ENCODE results near the gene ANKRD33B.
"Not testable (repeated sequence)": the region's sequence is repeated elsewhere in the genome, so short reads cannot be mapped to it uniquely, and the experiment has no call there.

Gene ANKRD33B

DNA sequence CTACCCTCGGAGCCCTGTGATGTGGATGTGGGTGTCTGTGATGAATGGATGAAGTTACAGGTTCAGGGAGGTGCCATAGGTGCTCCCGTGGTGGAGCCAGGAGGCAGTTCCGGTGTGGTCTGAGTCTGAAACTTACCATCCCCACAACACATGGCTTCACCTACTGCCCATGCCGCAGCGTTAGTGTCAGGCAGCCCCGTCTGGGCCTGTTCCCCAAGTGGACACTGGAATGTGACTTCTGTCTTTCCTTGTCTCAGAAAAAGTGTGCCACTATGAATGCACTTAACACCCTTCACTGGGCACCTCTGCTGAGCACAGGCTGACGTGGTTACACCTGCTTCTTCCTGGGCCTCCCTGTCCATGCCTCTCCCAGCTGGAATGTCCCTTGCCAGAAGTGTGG is 8.6 kb downstream of the ANKRD33B start:
- no peak overlapping the region for H3K4me3 ChIP-seq (ENCODE audit: low read length in 2 of 2)
- H3K9me3 ChIP-seq (ENCODE audit: control insufficient read depth in 2 of 2, low read length in 2 of 2) = no peaks in the 10 kb centered on the region
- no peaks in the 10 kb centered on the region for H3K4me1 ChIP-seq (ENCODE audit: control insufficient read depth, insufficient read depth, low read length)
- no peaks in the 10 kb centered on the region for H3K36me3 ChIP-seq (ENCODE audit: control insufficient read depth in 2 of 2, insufficient read depth in 2 of 2, low read length in 2 of 2)
- H3K9ac ChIP-seq (ENCODE audit: low read length in 2 of 2) = no peak overlapping the region
- H3K27ac ChIP-seq (ENCODE audit: low read length) = no peak overlapping the region
- no peaks in the 10 kb centered on the region for H3K27me3 ChIP-seq (ENCODE audit: control insufficient read depth in 1 of 2, insufficient read depth in 2 of 2, low read length in 2 of 2)

DNA sequence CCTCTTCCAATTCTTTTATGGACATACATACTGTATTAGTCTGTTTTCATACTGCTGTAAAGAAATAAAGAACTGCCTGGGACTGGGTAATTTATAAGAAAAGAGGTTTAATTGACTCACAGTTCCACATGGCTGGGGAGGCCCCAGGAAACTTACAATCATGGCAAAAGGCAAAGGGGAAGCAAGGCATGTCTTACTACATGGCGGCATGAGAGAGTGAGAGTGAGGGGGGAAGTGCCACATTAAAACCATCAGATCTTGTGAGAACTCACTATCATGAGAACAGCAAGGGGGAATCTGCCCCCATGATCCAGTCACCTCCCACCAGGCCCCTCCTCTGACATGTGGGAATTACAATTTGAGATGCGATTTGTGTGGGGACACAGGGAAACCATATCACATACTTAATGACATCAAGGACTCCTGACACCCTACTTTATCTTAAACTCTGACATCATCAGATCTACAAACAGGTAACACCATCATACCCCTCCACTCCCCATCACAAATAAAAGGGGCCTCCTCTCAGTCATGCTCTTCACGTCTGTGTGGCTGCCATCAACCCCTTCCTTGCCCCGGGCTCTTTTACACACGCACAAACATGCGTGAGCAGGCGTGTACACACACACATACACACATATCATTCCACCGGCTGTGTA is 9.7 kb downstream of the ANKRD33B start:
- Histone ChIP-seq H3K9ac (ENCODE audit: low read length in 2 of 2) (no peak overlapping the region), H3K36me3 (ENCODE audit: control insufficient read depth in 2 of 2, insufficient read depth in 2 of 2, low read length in 2 of 2) (no peaks in the 10 kb centered on the region), H3K9me3 (ENCODE audit: control insufficient read depth in 2 of 2, low read length in 2 of 2) (no peaks in the 10 kb centered on the region), H3K4me1 (ENCODE audit: control insufficient read depth, insufficient read depth, low read length) (peaks cover 8% of the 10 kb centered on the region), H3K4me3 (ENCODE audit: low read length in 2 of 2) (no peak overlapping the region), H3K27ac (ENCODE audit: low read length) (no peak overlapping the region), H3K27me3 (ENCODE audit: control insufficient read depth in 1 of 2, insufficient read depth in 2 of 2, low read length in 2 of 2) (no peaks in the 10 kb centered on the region)

DNA sequence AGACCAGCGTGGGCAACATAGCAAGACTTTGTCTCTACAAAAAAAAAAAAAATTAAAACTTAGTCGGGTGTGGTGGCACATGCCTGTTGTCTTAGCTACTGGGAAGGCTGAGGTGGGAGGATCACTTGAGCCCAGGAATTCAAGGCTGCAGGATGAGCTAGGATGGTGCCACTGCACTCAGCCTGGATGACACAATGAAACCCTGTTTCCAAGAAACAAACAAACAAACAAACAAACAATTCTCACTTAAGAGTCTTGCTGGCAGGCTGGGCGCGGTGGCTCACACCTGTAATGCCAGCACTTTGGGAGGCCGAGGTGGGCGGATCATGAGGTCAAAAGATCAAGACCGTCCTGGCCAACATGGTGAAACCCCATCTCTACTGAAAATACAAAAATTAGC is 11.0 kb downstream of the ANKRD33B start:
- H3K9me3 ChIP-seq (ENCODE audit: control insufficient read depth in 2 of 2, low read length in 2 of 2); H3K36me3 ChIP-seq (ENCODE audit: control insufficient read depth in 2 of 2, insufficient read depth in 2 of 2, low read length in 2 of 2); H3K27me3 ChIP-seq (ENCODE audit: control insufficient read depth in 1 of 2, insufficient read depth in 2 of 2, low read length in 2 of 2); H3K4me3 ChIP-seq (ENCODE audit: low read length in 2 of 2); H3K9ac ChIP-seq (ENCODE audit: low read length in 2 of 2); H3K4me1 ChIP-seq (ENCODE audit: control insufficient read depth, insufficient read depth, low read length); H3K27ac ChIP-seq (ENCODE audit: low read length): not testable (repeated sequence)

- Histone ChIP-seq H3K4me3 (ENCODE audit: low read length in 2 of 2) (no peak overlapping the region), H3K9ac (ENCODE audit: low read length in 2 of 2) (no peak overlapping the region)
Observed at GRCh38 chr5:10576121-10576789, 12.4 kb downstream of the ANKRD33B start.

GRCh38 chr5:10576790-10577189 is 12.9 kb downstream of the ANKRD33B start:
- H3K4me1 ChIP-seq (ENCODE audit: control insufficient read depth, insufficient read depth, low read length) = peaks cover 8% of the 10 kb centered on the region

More at GRCh38 chr5:10576121-10576789, 12.4 kb downstream of the ANKRD33B start:
- H3K9me3 ChIP-seq (ENCODE audit: control insufficient read depth in 2 of 2, low read length in 2 of 2) = no peaks in the 10 kb centered on the region
- no peak overlapping the region for H3K27ac ChIP-seq (ENCODE audit: low read length)
- H3K4me1 ChIP-seq (ENCODE audit: control insufficient read depth, insufficient read depth, low read length) = peaks cover 8% of the 10 kb centered on the region
- H3K27me3 ChIP-seq (ENCODE audit: control insufficient read depth in 1 of 2, insufficient read depth in 2 of 2, low read length in 2 of 2) = no peaks in the 10 kb centered on the region
- no peaks in the 10 kb centered on the region for H3K36me3 ChIP-seq (ENCODE audit: control insufficient read depth in 2 of 2, insufficient read depth in 2 of 2, low read length in 2 of 2)

DNA sequence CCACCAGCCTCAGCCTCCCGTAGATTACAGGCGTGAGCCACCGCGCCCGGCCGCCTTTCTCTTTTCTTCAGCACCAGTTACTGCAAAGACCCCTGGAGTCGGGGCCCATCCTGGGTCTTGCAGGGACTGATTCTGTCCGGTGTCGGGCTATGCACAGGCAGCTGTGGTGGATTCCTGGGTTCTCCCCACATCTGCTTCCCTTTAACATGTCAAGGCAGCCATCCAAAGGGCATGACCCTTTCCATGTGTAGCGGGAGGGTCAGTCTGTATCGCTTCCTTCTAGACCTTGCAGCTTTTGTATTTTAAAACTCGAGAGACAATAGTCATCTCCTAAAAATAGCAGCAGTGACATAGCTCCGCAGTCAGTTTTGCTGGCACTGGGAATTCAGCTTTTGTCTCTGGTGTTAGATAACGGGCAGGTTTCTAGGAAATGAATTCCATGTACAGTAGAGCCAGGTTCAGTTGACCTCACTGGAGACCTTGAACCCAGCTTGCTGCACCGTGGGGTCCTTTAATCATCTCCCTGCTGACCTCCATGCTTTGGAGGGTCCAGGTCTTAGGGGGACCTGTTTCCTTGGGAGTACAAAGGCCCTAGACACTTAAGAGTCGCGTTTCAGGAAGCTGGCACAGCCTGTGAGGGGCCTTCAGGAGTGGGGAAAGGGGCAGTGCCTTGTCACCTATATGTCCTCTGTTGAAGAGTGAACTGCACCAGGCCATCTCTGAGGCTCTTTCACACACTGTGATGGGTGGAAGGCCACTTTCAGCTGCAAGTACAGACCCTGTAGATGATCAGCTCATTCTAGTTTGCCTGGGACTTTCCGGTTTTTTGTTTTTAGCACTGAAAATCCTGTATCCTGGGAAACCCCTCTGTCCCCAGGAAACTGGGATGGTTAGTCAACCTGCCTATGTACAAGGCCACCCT is 13.8 kb downstream of the ANKRD33B start:
- Histone ChIP-seq H3K4me3 (ENCODE audit: low read length in 2 of 2) (no peak overlapping the region), H3K27ac (ENCODE audit: low read length) (peak overlapping the region; percentile 2), H3K9ac (ENCODE audit: low read length in 2 of 2) (no peak overlapping the region)

More at GRCh38 chr5:10576790-10577189, 12.9 kb downstream of the ANKRD33B start:
- Histone ChIP-seq H3K36me3 (ENCODE audit: control insufficient read depth in 2 of 2, insufficient read depth in 2 of 2, low read length in 2 of 2) (no peaks in the 10 kb centered on the region), H3K9ac (ENCODE audit: low read length in 2 of 2) (no peak overlapping the region), H3K4me3 (ENCODE audit: low read length in 2 of 2) (no peak overlapping the region), H3K27ac (ENCODE audit: low read length) (no peak overlapping the region), H3K27me3 (ENCODE audit: control insufficient read depth in 1 of 2, insufficient read depth in 2 of 2, low read length in 2 of 2) (no peaks in the 10 kb centered on the region), H3K9me3 (ENCODE audit: control insufficient read depth in 2 of 2, low read length in 2 of 2) (no peaks in the 10 kb centered on the region)

DNA sequence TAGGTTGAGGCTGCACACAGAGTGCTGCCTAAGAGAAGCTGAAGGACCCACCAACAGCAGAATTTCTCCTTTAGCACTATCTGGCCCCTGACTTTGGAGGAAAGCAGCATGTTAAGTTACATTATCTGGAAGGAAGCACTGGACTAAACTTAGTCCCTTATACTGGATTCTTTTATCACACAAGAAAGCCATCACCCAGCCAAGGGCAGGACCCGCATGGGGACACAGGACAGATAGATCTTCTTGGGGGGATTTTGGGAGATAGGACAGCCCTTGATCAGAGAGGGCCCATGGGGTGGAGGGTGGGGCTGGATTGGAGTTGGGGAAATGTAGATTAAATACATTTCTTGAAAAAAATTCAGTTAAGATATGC is 14.4 kb downstream of the ANKRD33B start:
- Histone ChIP-seq H3K4me1 (ENCODE audit: control insufficient read depth, insufficient read depth, low read length) (peaks cover 8% of the 10 kb centered on the region), H3K36me3 (ENCODE audit: control insufficient read depth in 2 of 2, insufficient read depth in 2 of 2, low read length in 2 of 2) (no peaks in the 10 kb centered on the region), H3K27me3 (ENCODE audit: control insufficient read depth in 1 of 2, insufficient read depth in 2 of 2, low read length in 2 of 2) (no peaks in the 10 kb centered on the region), H3K27ac (ENCODE audit: low read length) (peak overlapping the region; percentile 2), H3K9ac (ENCODE audit: low read length in 2 of 2) (no peak overlapping the region), H3K9me3 (ENCODE audit: control insufficient read depth in 2 of 2, low read length in 2 of 2) (no peaks in the 10 kb centered on the region), H3K4me3 (ENCODE audit: low read length in 2 of 2) (no peak overlapping the region)

More for the DNA sequence above, 13.8 kb downstream of the ANKRD33B start:
- Histone ChIP-seq H3K27me3 (ENCODE audit: control insufficient read depth in 1 of 2, insufficient read depth in 2 of 2, low read length in 2 of 2) (no peaks in the 10 kb centered on the region), H3K9me3 (ENCODE audit: control insufficient read depth in 2 of 2, low read length in 2 of 2) (no peaks in the 10 kb centered on the region), H3K36me3 (ENCODE audit: control insufficient read depth in 2 of 2, insufficient read depth in 2 of 2, low read length in 2 of 2) (no peaks in the 10 kb centered on the region), H3K4me1 (ENCODE audit: control insufficient read depth, insufficient read depth, low read length) (peaks cover 8% of the 10 kb centered on the region)

DNA sequence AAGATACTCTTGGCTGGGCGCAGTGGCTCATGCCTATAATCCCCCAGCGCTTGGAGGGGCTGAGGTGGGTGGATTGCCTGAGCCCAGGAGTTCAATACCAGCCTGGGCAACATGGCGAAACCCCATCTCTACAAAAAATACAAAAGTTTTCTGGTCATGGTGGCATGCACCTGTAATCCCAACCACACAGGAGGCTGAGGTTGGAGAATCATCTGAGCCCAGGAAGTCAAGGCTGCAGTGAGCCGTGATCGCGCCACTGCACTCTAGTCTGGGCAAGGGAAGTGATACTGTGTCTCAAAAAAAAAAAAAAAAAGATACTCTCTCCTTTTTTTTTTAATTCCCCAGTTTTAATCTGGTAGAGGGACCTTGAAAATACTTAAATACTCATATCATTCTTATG is 15.0 kb downstream of the ANKRD33B start:
- Histone ChIP-seq H3K27me3 (ENCODE audit: control insufficient read depth in 1 of 2, insufficient read depth in 2 of 2, low read length in 2 of 2) (no peaks in the 10 kb centered on the region), H3K9ac (ENCODE audit: low read length in 2 of 2) (no peak overlapping the region), H3K4me3 (ENCODE audit: low read length in 2 of 2) (no peak overlapping the region), H3K4me1 (ENCODE audit: control insufficient read depth, insufficient read depth, low read length) (peaks cover 8% of the 10 kb centered on the region), H3K9me3 (ENCODE audit: control insufficient read depth in 2 of 2, low read length in 2 of 2) (no peaks in the 10 kb centered on the region), H3K36me3 (ENCODE audit: control insufficient read depth in 2 of 2, insufficient read depth in 2 of 2, low read length in 2 of 2) (no peaks in the 10 kb centered on the region), H3K27ac (ENCODE audit: low read length) (no peak overlapping the region)

DNA sequence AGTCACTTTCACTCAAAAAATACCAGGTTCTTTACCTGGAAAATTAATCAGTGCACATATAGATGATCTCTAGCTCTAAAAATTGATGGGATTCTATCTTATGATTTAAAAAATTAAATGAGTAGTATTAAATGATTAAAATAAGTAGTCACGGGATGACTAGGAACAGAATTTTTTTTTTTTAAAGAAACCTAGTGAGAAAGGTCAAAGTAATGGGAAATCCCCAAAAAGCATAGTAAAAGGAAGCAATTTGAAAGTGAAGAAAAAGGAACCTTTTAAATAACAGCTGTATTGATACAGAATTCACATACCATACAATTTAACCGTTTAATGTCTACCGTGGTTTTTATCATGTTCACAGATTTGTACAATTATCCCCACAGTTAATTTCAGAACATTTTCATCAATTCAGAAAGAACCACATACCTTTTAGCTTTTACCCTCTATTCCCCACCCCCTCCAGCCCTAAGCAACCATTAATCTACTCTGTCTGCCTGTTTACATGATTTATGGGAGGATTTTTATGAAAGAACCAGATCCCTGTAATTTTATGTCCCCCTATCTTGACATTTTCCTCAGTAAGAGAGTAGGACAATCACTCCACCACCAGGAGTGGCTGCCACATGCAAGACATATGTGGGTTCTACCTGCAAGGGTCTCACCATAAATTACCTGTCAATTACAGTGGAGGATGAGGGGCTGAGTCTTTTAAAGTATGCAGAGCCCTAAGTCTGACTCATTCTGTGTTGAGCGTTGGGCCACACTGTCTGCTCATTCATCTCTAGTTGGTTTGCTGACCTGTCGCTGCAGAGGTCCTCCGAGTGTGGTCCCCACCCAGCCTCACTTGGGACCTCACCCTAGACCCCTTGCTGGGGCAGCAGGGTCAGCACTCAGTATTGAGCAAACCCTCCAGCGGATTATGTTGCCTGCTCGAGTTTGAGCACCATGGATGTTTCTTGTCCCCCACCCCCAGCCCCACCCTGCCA is 16.0 kb downstream of the ANKRD33B start:
- Histone ChIP-seq H3K36me3 (ENCODE audit: control insufficient read depth in 2 of 2, insufficient read depth in 2 of 2, low read length in 2 of 2) (no peaks in the 10 kb centered on the region), H3K27me3 (ENCODE audit: control insufficient read depth in 1 of 2, insufficient read depth in 2 of 2, low read length in 2 of 2) (no peaks in the 10 kb centered on the region), H3K27ac (ENCODE audit: low read length) (no peak overlapping the region), H3K9ac (ENCODE audit: low read length in 2 of 2) (no peak overlapping the region), H3K9me3 (ENCODE audit: control insufficient read depth in 2 of 2, low read length in 2 of 2) (no peaks in the 10 kb centered on the region), H3K4me3 (ENCODE audit: low read length in 2 of 2) (no peak overlapping the region), H3K4me1 (ENCODE audit: control insufficient read depth, insufficient read depth, low read length) (peaks cover 8% of the 10 kb centered on the region)
